ENCODE data around the gene VTI1A. TPM values are rescaled to one million over a fixed set of nuclear protein-coding genes. Genes with fewer than 3 reads are reported as not detected.

VTI1A gene
- total RNA-seq, 4 donors from 2014 or later: 49.3 to 84.5 (median 61.2) TPM

DNA sequence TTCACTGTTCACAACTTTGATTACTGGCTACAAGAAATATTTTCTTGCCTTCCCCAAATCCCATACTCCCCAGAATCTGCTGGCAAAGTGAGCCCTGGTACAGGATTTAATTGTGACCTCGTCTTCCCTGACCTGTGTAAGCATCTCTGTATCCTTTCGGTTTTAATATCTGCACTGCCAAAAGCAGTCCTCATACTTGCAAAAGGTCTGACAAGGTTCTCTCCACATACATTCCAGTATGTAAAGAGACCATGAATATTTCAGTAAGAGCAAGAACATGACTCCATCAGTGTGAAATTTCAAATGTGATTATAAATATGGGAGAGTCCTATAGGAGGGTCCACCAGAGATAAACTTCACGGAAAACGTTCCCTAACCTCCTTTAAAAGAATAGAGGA, 369.0 kb downstream of the VTI1A start:
- 84 to 88% methylated on average over 4 of the region's 4 CpGs for WGBS, 2 donors
- Histone ChIP-seq H3K27me3 (no peaks in the 10 kb centered on the region), H3K4me1 (peaks cover 0 to 7% of the 10 kb centered on the region in 2 donors), H3K4me3 (replicated peaks in 1 of 3) (no peak overlapping the region), H3K36me3 (no peaks in the 10 kb centered on the region), H3K9me3 (no peaks in the 10 kb centered on the region), H3K27ac (no peak overlapping the region)
- intact Hi-C loops (cut with DNase I): loop anchor here (10.0 kb wide), 1 partner anchor 129 kb away; no protein-coding TSS in a partner anchor
- no peak for TF ChIP-seq POLR2A (IDR thresholded peaks at IDR 0.05)
- TF ChIP-seq, protein P1, sequence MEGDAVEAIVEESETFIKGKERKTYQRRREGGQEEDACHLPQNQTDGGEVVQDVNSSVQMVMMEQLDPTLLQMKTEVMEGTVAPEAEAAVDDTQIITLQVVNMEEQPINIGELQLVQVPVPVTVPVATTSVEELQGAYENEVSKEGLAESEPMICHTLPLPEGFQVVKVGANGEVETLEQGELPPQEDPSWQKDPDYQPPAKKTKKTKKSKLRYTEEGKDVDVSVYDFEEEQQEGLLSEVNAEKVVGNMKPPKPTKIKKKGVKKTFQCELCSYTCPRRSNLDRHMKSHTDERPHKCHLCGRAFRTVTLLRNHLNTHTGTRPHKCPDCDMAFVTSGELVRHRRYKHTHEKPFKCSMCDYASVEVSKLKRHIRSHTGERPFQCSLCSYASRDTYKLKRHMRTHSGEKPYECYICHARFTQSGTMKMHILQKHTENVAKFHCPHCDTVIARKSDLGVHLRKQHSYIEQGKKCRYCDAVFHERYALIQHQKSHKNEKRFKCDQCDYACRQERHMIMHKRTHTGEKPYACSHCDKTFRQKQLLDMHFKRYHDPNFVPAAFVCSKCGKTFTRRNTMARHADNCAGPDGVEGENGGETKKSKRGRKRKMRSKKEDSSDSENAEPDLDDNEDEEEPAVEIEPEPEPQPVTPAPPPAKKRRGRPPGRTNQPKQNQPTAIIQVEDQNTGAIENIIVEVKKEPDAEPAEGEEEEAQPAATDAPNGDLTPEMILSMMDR (IDR thresholded peaks at IDR 0.05): no peak
- no peak for DNase-seq

DNA sequence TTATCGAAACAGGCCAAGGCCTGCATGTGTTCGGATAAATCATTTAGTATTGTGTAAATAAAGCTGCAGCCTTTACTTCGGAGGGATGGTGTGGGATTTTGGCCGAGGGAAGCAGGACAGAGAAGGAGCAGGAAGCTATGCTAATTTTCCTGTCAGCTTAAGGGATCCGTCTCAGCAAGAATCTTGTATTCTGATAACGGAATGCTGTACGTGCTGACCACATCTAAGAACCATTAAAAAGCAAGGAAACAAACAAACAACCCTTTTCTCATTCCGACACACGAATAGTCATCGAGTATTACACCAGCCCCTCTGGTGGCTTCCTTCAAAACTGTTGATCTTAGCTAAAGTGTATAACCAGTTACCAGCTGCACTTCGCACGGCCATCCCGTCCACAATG, 369.9 kb downstream of the VTI1A start:
- no peak overlapping the region for H3K4me3 ChIP-seq (replicated peaks in 1 of 3)
- H3K9me3 ChIP-seq: no peaks in the 10 kb centered on the region
- no peak for TF ChIP-seq POLR2A (IDR thresholded peaks at IDR 0.05)
- TF ChIP-seq, protein P1 (IDR thresholded peaks at IDR 0.05): no peak
- intact Hi-C loops (cut with DNase I): loop anchor here (10.0 kb wide), 1 partner anchor 128 kb away; no protein-coding TSS in a partner anchor
- DNase-seq: no peak
- no peak overlapping the region for H3K27ac ChIP-seq
- WGBS, 2 donors: 84 to 87% methylated on average over 13 of the region's 13 CpGs
- peaks cover 0 to 5% of the 10 kb centered on the region in 2 donors for H3K4me1 ChIP-seq
- no peaks in the 10 kb centered on the region for H3K27me3 ChIP-seq
- H3K36me3 ChIP-seq: no peaks in the 10 kb centered on the region

DNA sequence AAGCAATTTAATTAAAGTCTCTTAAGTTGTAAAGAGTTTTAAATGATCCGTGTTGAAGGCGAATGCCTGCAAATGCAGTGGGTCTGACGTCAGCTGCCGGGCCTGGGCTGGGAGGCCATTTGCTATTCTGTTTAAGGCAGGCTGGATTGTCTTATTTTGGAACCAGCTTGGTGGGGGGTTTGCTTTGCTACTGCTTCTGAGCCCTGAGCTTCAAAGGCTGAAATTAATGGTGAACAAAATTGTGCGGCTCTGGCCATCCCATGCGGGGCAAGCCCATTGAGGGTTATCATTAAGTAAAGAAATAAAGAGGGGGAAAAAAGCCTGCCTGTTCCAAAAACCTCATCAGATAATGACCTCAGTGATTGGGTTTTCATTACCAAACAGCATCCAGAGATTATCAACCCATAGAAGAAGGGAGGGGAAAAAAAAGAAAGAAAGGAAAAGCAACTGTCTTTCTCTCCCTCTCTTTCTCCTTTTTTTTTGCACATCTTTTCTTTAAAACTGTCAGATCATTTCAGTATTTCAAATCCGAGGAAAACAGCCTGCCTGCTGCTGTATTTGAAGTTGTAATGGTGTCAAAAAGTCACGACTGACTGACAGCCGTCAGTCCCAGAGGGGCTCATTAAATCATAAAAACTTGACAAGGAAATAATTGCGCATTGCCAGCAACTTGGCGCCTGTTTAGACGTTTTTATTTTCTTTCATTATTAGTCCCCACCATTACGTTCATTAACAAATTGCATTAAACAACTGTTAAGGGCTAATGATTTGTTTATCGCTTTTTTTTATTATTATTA, 371.2 kb downstream of the VTI1A start:
- no peaks in the 10 kb centered on the region for H3K36me3 ChIP-seq
- DNase-seq: no peak
- H3K4me3 ChIP-seq (replicated peaks in 1 of 3): no peak overlapping the region
- TF ChIP-seq, protein P1 (IDR thresholded peaks at IDR 0.05): no peak
- no peak for TF ChIP-seq POLR2A (IDR thresholded peaks at IDR 0.05)
- no peaks in the 10 kb centered on the region for H3K9me3 ChIP-seq
- H3K27me3 ChIP-seq: no peaks in the 10 kb centered on the region
- no peaks in the 10 kb centered on the region for H3K4me1 ChIP-seq
- no peak overlapping the region for H3K27ac ChIP-seq
- 93 to 95% methylated on average over 14 of the region's 14 CpGs for WGBS, 2 donors
- intact Hi-C loops (cut with DNase I): loop anchor here (10.0 kb wide), 1 partner anchor 127 kb away; no protein-coding TSS in a partner anchor

DNA sequence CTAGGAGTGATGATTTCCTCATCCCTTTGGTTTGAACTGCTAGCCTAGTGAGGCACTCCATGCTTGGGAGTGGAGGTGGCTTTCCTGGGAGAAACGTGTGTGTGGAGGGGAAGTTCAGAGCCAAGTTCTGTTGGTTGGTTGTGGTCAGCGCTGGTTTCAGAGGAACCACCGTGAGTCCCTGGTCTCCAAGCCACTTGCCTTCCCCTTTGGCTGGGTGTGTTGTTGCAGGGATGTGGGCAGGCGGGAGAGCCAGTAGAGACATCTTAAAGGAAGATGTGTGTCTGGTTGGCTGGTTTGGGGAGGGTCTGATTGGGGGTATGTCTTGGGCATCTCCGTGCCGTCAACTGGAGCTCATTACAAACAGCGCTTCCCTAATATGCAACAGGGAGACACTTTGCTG, 372.2 kb downstream of the VTI1A start:
- H3K4me1 ChIP-seq: no peaks in the 10 kb centered on the region
- TF ChIP-seq, protein P1 (IDR thresholded peaks at IDR 0.05): no peak
- TF ChIP-seq POLR2A (IDR thresholded peaks at IDR 0.05): no peak
- no peaks in the 10 kb centered on the region for H3K36me3 ChIP-seq
- no peak overlapping the region for H3K27ac ChIP-seq
- H3K27me3 ChIP-seq: no peaks in the 10 kb centered on the region
- no peak overlapping the region for H3K4me3 ChIP-seq (replicated peaks in 1 of 3)
- no peaks in the 10 kb centered on the region for H3K9me3 ChIP-seq
- intact Hi-C loops (cut with DNase I): loop anchor here (10.0 kb wide), 1 partner anchor 126 kb away; no protein-coding TSS in a partner anchor
- DNase-seq: no peak
- WGBS, 2 donors: 89 to 92% methylated on average over 7 of the region's 7 CpGs

DNA sequence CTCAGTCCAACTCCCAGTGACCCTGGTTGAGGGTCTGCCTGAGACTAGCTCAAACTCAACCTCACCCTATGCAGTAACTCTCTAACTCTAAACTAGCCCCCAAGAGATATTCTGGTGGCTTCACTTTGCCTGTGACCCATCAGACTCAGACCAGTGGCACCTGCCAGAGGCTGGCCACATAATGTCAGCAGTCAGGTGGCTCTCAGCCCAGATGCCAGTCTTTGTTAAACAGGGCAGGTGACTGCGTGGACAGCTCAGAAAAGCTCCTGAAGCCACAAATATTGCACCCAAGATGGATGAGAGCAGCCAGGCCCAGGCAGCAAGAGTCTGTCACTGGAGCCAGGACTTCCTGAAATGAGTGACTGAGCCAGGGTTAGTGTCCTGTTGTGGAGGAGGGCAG, 373.3 kb downstream of the VTI1A start:
- 100% methylated on average over 1 of the region's 1 CpG; no CpG with 5 or more reads in 1 of the 2 donors for WGBS, 2 donors
- Histone ChIP-seq H3K27ac (no peak overlapping the region), H3K27me3 (no peaks in the 10 kb centered on the region), H3K36me3 (no peaks in the 10 kb centered on the region), H3K9me3 (no peaks in the 10 kb centered on the region), H3K4me1 (no peaks in the 10 kb centered on the region), H3K4me3 (replicated peaks in 1 of 3) (no peak overlapping the region)
- DNase-seq: no peak
- intact Hi-C loops (cut with DNase I): no loop called here
- TF ChIP-seq POLR2A (IDR thresholded peaks at IDR 0.05): no peak
- TF ChIP-seq, protein P1 (IDR thresholded peaks at IDR 0.05): no peak

Data from thyroid gland (tissue), 4 donors.